SW480 (cell line): ENCODE measurements around the gene ZNF232.
A peak's percentile ranks its signal among the peaks of the same experiment; 100 is the strongest.
"Not testable (repeated sequence)": the region's sequence is repeated elsewhere in the genome, so short reads cannot be mapped to it uniquely, and the experiment has no call there.

ENCODE experiments used
- DNase-seq: peaks from one replicate; pipeline ENCODE4 v3.0.0-alpha.2; 2016; ENCODE audit warnings: low spot score

The ZNF232 gene

GRCh38 chr17:5111402-5112204, at the start of gene ZNF232:
Gene ZNF232, minus strand, starts transcription at chr17:5111878. Its CDS starts 56 bp downstream, at chr17:5111822.
- DNase-seq = peak; percentile 95

GRCh38 chr17:5160702-5161101, 49.0 kb upstream of the ZNF232 start:
- DNase-seq = not testable (repeated sequence)

GRCh38 chr17:5146122-5146521, 34.4 kb upstream of the ZNF232 start:
- DNase-seq = not testable (repeated sequence)

- DNase-seq = not testable (repeated sequence)
Measured at GRCh38 chr17:5142877-5143276, 31.2 kb upstream of the ZNF232 start.

- DNase-seq = no peak
Measured at GRCh38 chr17:5139458-5139732, 27.7 kb upstream of the ZNF232 start.

GRCh38 chr17:5138616-5139457, 27.2 kb upstream of the ZNF232 start:
- no peak for DNase-seq

GRCh38 chr17:5138198-5138544, 26.5 kb upstream of the ZNF232 start:
- not testable (repeated sequence) for DNase-seq

- not testable (repeated sequence) for DNase-seq
Measured at GRCh38 chr17:5137511-5138197, 26.0 kb upstream of the ZNF232 start.

GRCh38 chr17:5136580-5137412, 25.1 kb upstream of the ZNF232 start:
- not testable (repeated sequence) for DNase-seq

GRCh38 chr17:5135726-5136579, 24.3 kb upstream of the ZNF232 start:
- DNase-seq = no peak

GRCh38 chr17:5135131-5135712, 23.5 kb upstream of the ZNF232 start:
- not testable (repeated sequence) for DNase-seq

- not testable (repeated sequence) for DNase-seq
Measured at GRCh38 chr17:5134571-5134970, 22.9 kb upstream of the ZNF232 start.

GRCh38 chr17:5133961-5134360, 22.3 kb upstream of the ZNF232 start:
- DNase-seq = not testable (repeated sequence)

GRCh38 chr17:5133311-5133710, 21.6 kb upstream of the ZNF232 start:
- DNase-seq = no peak

GRCh38 chr17:5132503-5133225, 21.0 kb upstream of the ZNF232 start:
- DNase-seq = not testable (repeated sequence)

GRCh38 chr17:5131799-5132502, 20.3 kb upstream of the ZNF232 start:
- DNase-seq = not testable (repeated sequence)

GRCh38 chr17:5131146-5131715, 19.6 kb upstream of the ZNF232 start:
- no peak for DNase-seq

- not testable (repeated sequence) for DNase-seq
Measured at GRCh38 chr17:5130687-5131086, 19.0 kb upstream of the ZNF232 start.

- DNase-seq = not testable (repeated sequence)
Measured at GRCh38 chr17:5130261-5130660, 18.6 kb upstream of the ZNF232 start.
